Stomach smooth muscle (tissue), 2 donors: ENCODE results near the gene BTBD18.

Source experiments
- H3K27ac ChIP-seq: one replicate; pipeline ENCODE4 v1.7.0; 2013; ENCODE audit warnings: mild to moderate bottlenecking, low read length, inconsistent platforms
- H3K27me3 ChIP-seq, 2 donors: one replicate each; pipeline ENCODE4 v1.7.0; 2013; ENCODE audit warnings: low read length in 2 of 2; ENCODE audit not compliant: insufficient read depth in 2 of 2, control insufficient read depth in 1 of 2
- H3K36me3 ChIP-seq, 2 donors: one replicate each; pipeline ENCODE4 v1.7.0; 2013; ENCODE audit warnings: low read length in 2 of 2; ENCODE audit not compliant: control insufficient read depth in 2 of 2, insufficient read depth in 2 of 2
- H3K4me1 ChIP-seq: one replicate; pipeline ENCODE4 v1.7.0; 2013; ENCODE audit warnings: low read length; ENCODE audit not compliant: control insufficient read depth, insufficient read depth
- H3K4me3 ChIP-seq, 2 donors: one replicate each; pipeline ENCODE4 v1.7.0; 2013; ENCODE audit warnings: low read length in 2 of 2
- H3K9ac ChIP-seq, 2 donors: one replicate each; pipeline ENCODE4 v1.7.0; 2013; ENCODE audit warnings: low read length in 2 of 2, mild to moderate bottlenecking in 1 of 2
- H3K9me3 ChIP-seq, 2 donors: one replicate each; pipeline ENCODE4 v1.7.0; 2013; ENCODE audit warnings: low read length in 2 of 2; ENCODE audit not compliant: control insufficient read depth in 2 of 2
- donor health status: healthy.
- donor health status: Pancreatic carcinoma.

Gene BTBD18

DNA sequence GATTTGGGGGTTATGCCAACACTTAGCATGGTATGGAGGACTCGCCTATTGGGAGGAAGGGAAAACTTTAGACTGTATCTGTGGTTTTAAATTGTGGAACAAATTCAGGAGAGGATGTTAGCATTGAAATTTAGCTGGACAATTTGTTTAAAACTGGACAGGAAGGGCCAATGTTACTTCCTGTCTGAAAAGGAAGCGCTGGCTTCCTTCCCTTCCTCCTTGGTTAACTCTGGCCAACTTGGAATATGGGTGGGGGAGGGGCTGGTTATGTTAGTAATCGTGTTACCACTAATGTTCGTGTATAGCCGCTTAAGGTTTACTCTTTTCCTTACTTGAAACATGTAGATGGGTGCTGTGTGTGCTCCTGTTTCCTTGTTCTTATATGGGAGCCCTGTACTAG is 23.9 kb upstream of the BTBD18 start:
- H3K9me3 ChIP-seq = no peaks in the 10 kb centered on the region
- peak overlapping the region; percentile 29 to 59 for H3K4me3 ChIP-seq
- H3K27me3 ChIP-seq = no peaks in the 10 kb centered on the region
- no peak overlapping the region for H3K9ac ChIP-seq
- H3K36me3 ChIP-seq = no peaks in the 10 kb centered on the region
- peak overlapping the region; percentile 37 for H3K27ac ChIP-seq
- H3K4me1 ChIP-seq = peaks cover 54% of the 10 kb centered on the region

DNA sequence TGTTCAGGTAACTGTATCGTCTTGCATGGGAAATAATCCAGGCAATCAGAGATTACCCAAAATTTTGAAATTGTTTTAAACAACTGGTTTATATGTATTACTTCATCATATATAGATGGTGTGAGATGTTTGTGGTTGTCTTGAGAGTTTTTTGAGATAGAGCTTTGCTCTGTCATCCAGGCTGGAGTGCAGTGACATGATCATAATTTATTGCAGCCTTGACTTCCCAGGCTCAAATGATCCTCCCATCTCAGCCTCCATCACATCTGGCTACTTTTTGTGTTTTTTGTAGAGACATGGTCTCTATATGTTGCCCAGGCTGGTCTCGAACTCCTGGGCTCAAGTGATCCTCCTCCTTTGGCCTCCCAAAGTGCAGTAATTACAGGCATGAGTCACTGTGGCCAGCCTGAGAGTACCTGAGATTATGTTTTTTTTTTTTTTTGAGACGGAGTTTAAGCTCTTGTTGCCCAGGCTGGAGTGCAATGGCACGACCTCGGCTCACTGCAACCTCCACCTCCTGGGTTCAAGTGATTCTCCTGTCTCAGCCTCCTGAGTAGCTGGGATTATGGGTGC is 21.5 kb upstream of the BTBD18 start:
- Histone ChIP-seq H3K27ac (no peak overlapping the region), H3K4me1 (peaks cover 50% of the 10 kb centered on the region), H3K4me3 (no peak overlapping the region), H3K9me3 (no peaks in the 10 kb centered on the region), H3K27me3 (no peaks in the 10 kb centered on the region), H3K36me3 (no peaks in the 10 kb centered on the region), H3K9ac (no peak overlapping the region)

- Histone ChIP-seq H3K9ac (no peak overlapping the region), H3K27ac (no peak overlapping the region), H3K9me3 (no peaks in the 10 kb centered on the region), H3K4me1 (peaks cover 44% of the 10 kb centered on the region), H3K4me3 (no peak overlapping the region), H3K36me3 (no peaks in the 10 kb centered on the region), H3K27me3 (no peaks in the 10 kb centered on the region)
Measured at GRCh38 chr11:57772562-57772961, 20.9 kb upstream of the BTBD18 start.

GRCh38 chr11:57771365-57771764 is 19.7 kb upstream of the BTBD18 start:
- Histone ChIP-seq H3K9me3 (no peaks in the 10 kb centered on the region), H3K9ac (no peak overlapping the region), H3K36me3 (no peaks in the 10 kb centered on the region), H3K4me1 (peaks cover 32% of the 10 kb centered on the region), H3K4me3 (no peak overlapping the region), H3K27me3 (no peaks in the 10 kb centered on the region), H3K27ac (no peak overlapping the region)

DNA sequence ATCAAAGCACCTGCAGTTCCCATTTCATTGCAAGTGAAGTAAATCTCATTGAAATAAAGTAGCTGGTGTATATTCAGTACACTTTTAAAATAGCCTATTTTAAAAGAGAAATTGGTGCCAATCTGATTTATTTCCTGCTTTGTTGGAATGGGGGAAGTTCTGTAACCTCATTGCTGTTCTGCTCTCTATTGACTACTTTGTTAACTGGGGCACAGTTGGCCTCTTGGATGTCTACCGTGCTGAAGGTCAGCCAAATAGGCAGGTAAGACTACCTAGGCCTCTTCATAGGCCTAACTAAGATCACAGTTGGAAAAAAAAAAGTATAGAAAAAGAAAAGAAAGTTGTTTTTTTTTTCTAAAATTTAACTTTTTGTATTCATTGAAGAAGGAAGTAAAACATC is 19.2 kb upstream of the BTBD18 start:
- peaks cover 28% of the 10 kb centered on the region for H3K4me1 ChIP-seq

GRCh38 chr11:57764972-57765371 is 13.4 kb upstream of the BTBD18 start:
- no peaks in the 10 kb centered on the region for H3K9me3 ChIP-seq
- H3K9ac ChIP-seq = peak overlapping the region in 1 of 2 donors; percentile 36
- no peaks in the 10 kb centered on the region for H3K27me3 ChIP-seq
- H3K4me1 ChIP-seq = peaks cover 20% of the 10 kb centered on the region
- H3K36me3 ChIP-seq = no peaks in the 10 kb centered on the region
- H3K4me3 ChIP-seq = peak overlapping the region; percentile 90 to 95
- H3K27ac ChIP-seq = no peak overlapping the region

More for the DNA sequence above, 19.2 kb upstream of the BTBD18 start:
- H3K4me3 ChIP-seq = no peak overlapping the region
- H3K27ac ChIP-seq = no peak overlapping the region
- no peak overlapping the region for H3K9ac ChIP-seq
- no peaks in the 10 kb centered on the region for H3K9me3 ChIP-seq
- no peaks in the 10 kb centered on the region for H3K27me3 ChIP-seq
- no peaks in the 10 kb centered on the region for H3K36me3 ChIP-seq

DNA sequence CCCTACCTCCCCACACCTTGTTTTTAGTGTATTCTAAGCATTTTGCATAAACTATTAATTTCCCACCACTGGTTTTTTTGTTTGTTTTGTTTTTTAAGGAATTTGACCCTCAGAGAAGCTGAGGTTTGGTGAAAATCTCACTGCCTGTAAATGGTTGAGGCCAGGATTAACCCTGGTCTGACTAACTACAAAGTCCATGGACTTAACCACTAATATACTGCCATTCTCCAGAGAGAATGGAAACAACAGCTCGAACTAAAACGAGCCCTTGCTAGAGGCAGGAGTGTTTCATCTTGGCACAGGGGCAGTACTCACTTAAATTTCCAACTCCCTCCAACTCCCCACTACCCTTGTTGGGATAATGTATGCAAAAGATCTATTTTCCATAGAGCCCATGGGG is 12.9 kb upstream of the BTBD18 start:
- H3K4me1 ChIP-seq = peaks cover 20% of the 10 kb centered on the region

DNA sequence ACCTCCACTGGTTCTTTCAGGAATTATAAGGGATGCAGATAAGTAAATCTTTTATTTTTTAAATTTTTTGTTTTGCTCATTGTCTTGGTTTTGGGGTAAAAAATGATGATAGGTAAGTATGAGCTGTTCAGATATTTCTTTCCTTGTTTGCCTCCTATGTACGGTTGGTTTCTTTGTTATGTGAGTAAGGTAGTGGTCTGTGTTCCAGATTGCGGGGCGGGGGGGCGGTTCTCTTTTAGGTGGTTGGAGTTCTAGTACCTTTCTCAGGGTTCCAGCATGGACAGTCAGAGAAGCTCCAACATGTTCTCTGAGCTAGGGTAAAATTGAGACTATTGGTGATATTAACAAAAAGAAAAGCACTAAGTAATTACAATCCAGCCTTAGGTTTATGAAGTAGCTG is 12.4 kb upstream of the BTBD18 start:
- Histone ChIP-seq H3K27ac (peak overlapping the region; percentile 19), H3K36me3 (no peaks in the 10 kb centered on the region), H3K9ac (peak overlapping the region; percentile 95), H3K27me3 (no peaks in the 10 kb centered on the region), H3K4me1 (peaks cover 16% of the 10 kb centered on the region), H3K9me3 (no peaks in the 10 kb centered on the region), H3K4me3 (peak overlapping the region; percentile 90 to 95)

More for the DNA sequence above, 12.9 kb upstream of the BTBD18 start:
- H3K4me3 ChIP-seq = peak overlapping the region; percentile 90 to 95
- no peak overlapping the region for H3K27ac ChIP-seq
- H3K9ac ChIP-seq = peak overlapping the region in 1 of 2 donors; percentile 95
- no peaks in the 10 kb centered on the region for H3K36me3 ChIP-seq
- H3K27me3 ChIP-seq = no peaks in the 10 kb centered on the region
- H3K9me3 ChIP-seq = no peaks in the 10 kb centered on the region

DNA sequence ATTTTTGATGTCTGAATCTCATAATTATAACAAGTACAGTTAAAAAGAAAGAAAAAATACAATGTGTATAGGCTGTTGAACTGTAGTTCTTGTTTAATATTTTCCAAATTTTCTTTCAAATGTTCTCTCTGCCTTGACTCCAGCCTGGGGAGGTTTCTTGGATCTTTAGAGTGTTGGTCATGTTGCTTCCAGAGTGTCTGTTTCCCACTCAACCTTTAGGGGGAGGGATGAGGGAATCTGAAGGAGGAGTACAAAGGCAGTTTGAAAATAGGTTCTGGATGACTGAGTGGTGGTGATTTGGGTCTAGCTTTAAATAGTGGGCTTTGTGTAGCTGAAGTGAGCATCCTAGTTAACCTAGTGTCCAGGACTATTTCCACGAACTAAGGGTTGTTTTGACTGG is 11.9 kb upstream of the BTBD18 start:
- H3K9ac ChIP-seq = peak overlapping the region; percentile 95
- H3K4me1 ChIP-seq = peaks cover 16% of the 10 kb centered on the region
- H3K36me3 ChIP-seq = no peaks in the 10 kb centered on the region
- H3K4me3 ChIP-seq = peak overlapping the region; percentile 90 to 95
- H3K9me3 ChIP-seq = no peaks in the 10 kb centered on the region
- H3K27me3 ChIP-seq = no peaks in the 10 kb centered on the region
- peak overlapping the region; percentile 19 for H3K27ac ChIP-seq

DNA sequence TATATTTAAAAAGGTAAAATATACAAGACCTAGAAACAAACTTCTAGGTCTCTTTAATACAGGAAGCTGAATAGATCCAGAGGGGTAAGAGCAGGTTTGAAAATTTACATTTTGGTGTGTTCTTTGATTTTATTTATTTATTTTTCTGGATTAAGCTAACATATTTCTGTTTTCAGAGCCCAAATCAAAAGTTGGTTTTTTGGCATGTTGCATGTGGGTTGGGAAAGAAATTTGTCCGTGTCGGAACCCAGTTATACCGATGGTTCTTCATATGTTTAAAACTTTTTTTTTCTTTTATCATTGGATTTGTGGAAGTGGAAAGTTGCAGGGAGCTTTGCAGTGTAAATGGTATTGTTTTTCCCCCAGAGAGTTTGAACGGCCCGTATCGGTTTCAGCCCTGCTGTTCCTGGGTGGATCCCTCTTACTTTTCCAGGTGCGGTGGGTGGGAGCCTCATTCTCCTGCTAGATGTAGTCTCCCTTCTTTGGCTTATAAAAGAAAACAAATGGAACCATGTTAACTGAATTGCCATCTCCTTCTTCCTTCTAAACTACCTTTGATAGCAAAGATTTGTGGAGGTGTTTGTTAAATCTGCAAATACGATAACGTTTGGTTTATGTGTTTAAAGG is 10.7 kb upstream of the BTBD18 start:
- Histone ChIP-seq H3K36me3 (no peaks in the 10 kb centered on the region), H3K27me3 (no peaks in the 10 kb centered on the region), H3K9me3 (no peaks in the 10 kb centered on the region), H3K9ac (peak overlapping the region; percentile 95), H3K4me1 (peaks cover 16% of the 10 kb centered on the region), H3K4me3 (peak overlapping the region; percentile 90 to 95), H3K27ac (peak overlapping the region; percentile 94)
